Fibroblast of mammary gland (primary cell): ENCODE measurements around the gene GSK3A.

Experiments used
- DNase-seq: peaks from one replicate; pipeline ENCODE4 v3.0.0-alpha.2; 2010; ENCODE audit warnings: low read depth
- H3K4me3 ChIP-seq: 2 replicates; pipeline ENCODE4 v1.5.1; 2011; ENCODE audit warnings: low read depth, mild to moderate bottlenecking, low read length, moderate library complexity; ENCODE audit not compliant: control insufficient read depth
- TF ChIP-seq, protein P1 (sequence below): conservative IDR thresholded peaks from 2 replicates; pipeline ENCODE4 v1.5.1; 2011; ENCODE audit warnings: low read depth, low read length, inconsistent platforms; ENCODE audit not compliant: control insufficient read depth, insufficient read depth

The GSK3A gene

DNA sequence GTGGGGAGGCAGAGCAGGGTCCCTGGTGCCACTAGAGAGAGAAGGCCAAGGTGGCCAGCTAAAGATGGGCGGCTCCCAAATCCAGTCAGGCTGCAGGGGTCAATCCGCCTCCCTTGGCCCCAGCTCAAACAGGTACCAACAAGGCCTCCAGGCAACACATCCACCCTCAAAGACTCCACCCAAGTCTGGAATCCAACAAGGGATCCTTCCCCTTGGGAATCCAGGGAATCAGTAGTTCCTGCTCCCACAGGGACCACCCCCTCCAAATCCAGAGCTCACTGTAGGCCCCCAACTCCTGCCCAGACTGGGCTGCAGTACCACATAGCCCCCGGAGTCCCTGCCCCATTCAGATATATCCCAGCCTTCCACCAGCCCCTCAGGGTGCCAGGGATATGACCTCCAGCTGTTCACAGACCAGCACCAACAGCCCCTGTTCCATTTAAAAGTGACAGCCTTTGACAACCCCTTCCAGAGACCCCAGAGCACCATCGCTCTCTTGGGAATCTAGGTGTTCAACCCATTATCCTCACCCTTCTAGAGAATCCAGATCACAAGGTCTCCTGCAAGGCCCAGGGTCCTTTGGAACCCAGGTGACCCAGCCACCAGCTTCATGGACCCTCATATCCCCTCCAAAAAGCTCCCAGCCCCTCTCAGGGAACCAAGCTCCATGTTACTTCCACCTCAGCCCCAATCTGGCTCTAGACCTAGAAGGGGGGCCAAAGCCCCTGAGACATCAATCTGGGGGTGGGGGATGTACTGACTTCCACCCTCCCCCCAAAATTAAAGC lies 9.4 kb upstream of the GSK3A start:
- peak overlapping the region; percentile 2 for H3K4me3 ChIP-seq
- no peak for DNase-seq
- TF ChIP-seq, protein P1, sequence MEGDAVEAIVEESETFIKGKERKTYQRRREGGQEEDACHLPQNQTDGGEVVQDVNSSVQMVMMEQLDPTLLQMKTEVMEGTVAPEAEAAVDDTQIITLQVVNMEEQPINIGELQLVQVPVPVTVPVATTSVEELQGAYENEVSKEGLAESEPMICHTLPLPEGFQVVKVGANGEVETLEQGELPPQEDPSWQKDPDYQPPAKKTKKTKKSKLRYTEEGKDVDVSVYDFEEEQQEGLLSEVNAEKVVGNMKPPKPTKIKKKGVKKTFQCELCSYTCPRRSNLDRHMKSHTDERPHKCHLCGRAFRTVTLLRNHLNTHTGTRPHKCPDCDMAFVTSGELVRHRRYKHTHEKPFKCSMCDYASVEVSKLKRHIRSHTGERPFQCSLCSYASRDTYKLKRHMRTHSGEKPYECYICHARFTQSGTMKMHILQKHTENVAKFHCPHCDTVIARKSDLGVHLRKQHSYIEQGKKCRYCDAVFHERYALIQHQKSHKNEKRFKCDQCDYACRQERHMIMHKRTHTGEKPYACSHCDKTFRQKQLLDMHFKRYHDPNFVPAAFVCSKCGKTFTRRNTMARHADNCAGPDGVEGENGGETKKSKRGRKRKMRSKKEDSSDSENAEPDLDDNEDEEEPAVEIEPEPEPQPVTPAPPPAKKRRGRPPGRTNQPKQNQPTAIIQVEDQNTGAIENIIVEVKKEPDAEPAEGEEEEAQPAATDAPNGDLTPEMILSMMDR = no peak

DNA sequence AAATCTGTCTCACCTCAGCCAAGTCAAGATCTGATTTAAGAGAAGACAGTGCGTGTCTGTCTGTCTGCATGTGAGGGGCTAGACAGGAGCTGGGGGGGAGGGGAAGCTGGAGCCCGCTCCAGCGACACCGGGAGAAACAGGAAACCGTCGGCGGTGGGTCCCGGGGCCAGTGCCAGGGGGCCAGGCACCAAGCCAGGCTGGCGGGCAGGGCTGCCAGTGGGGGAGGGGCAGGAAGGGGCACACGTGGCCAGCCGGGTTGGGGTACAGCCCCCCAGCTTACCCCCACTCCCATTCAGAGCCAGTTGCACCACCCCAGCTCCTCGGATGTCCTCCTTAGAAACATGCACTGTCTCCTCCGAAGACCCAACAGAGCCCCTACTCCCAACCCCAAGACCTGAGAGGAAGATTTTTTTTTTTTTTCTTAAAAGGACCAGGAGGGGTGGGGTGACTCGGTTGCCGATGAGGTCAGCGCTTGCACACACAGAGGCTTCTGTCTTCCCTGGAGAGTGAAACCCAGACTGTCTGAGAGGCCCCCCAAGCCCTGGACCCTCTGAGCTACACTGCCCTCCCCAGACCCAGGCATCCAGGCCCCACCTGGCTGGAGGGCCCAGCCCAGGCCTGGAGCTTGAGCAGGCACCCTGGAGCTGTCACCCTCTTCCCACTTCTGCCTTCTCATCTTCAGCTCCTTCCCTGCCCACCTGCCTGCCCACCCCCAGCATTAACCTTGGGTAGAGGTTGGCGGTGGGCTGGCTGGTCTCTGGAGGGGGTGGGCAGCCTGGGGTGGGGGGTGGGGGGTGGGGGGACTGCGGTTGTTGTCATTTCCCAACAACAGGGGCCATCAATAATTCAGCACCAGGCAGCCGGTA lies 8.5 kb upstream of the GSK3A start:
- H3K4me3 ChIP-seq = peak overlapping the region; percentile 17

GRCh38 chr19:42250183-42250665 lies 7.8 kb upstream of the GSK3A start:
- TF ChIP-seq, protein P1 = no peak
- no peak for DNase-seq
- H3K4me3 ChIP-seq = no peak overlapping the region

More for the DNA sequence above, 8.5 kb upstream of the GSK3A start:
- peak; percentile 66 for DNase-seq
- TF ChIP-seq, protein P1 = no peak

DNA sequence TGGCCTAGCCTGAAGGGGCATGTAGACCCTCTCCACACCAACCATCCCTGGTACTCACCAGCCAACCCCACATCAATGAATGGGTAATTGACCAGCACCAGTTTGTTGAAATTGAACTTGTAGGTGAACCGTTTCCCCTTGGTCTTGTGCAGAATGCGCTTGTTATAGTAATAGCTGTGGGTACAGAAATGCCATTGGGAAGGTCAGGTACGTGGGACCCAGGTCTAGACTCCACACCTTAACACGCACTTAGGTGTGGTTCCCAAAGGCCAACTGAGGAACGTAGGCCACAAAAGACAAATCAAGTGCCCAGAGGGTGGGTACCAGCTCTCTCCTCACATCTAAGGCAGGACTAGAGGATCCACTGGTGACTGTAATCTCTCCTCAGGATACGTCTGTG lies 7.4 kb upstream of the GSK3A start:
- no peak overlapping the region for H3K4me3 ChIP-seq
- no peak for DNase-seq
- TF ChIP-seq, protein P1 = no peak

DNA sequence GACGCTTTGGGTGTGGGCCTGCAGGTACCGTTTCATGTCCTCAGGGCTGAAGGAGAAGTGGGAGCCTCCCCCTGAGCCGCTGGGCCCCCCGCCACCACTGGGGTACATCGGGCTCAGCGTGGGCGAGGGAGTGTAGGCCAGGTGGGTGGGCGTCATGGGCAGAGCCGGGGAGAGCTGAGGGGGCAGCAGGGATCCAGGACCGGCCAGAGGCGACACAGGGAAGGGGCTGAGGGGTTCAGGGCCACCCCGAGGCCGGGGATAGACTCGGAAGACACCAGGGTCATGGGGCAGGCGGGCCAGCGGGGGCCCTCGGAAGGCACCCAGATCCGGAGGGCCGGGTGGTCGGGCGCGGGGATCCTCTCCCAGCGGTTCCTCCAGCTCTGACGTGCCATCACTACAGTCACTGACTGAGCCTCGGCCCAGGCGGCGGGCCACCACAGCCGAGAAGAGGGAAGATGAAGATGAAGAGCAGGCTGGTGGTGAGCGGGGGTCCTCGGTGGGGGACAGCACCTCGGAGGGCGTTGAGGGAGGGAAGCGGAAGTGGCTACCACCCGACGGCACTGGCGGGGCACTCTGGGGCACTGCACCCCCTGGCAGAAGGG lies 6.8 kb upstream of the GSK3A start:
- H3K4me3 ChIP-seq = no peak overlapping the region
- TF ChIP-seq, protein P1 = no peak
- DNase-seq = no peak
